ENCODE measurements around the gene SEC31B. TPM values are rescaled to one million over a fixed set of nuclear protein-coding genes. Genes with fewer than 3 reads are reported as not detected.

The SEC31B gene
- total and polyA plus RNA-seq, 2 donors (not counting 3 experiments of a cell fraction or from before 2014, with no cell fraction given) = 11.1 to 14.4 TPM

GRCh38 chr10:100537475-100537874 lies 17.8 kb upstream of the SEC31B start:
- Histone ChIP-seq H3K79me2 (ENCODE audit: control insufficient read depth, insufficient read depth, low read length) (peaks cover 18% of the 10 kb centered on the region), H4K20me1 (replicated peaks; ENCODE audit: control insufficient read depth, extremely low read depth, insufficient read depth, low read length) (no peaks in the 10 kb centered on the region), H2AFZ (ENCODE audit: low read depth, low read length) (no peak overlapping the region), H3K9me1 (replicated peaks; ENCODE audit: control insufficient read depth, extremely low read depth, insufficient read depth, low read length) (no peaks in the 10 kb centered on the region), H3K9me3 (replicated peaks; ENCODE audit: control insufficient read depth, insufficient read depth, low read length) (no peaks in the 10 kb centered on the region), H3K4me2 (ENCODE audit: insufficient read depth, low read length) (peak overlapping the region; percentile 12), H3K4me1 (ENCODE audit: control insufficient read depth, extremely low read depth, insufficient read depth, low read length) (peaks cover 17% of the 10 kb centered on the region), H3K9ac (replicated peaks; ENCODE audit: extremely low read depth, insufficient read depth, low read length) (no peak overlapping the region), H3K27ac (ENCODE audit: insufficient read depth, low read depth, low read length) (no peak overlapping the region), H3K36me3 (ENCODE audit: control insufficient read depth in 2 of 2, extremely low read depth in 1 of 2, insufficient read depth in 2 of 2, low read length in 2 of 2) (peaks cover 2 to 10% of the 10 kb centered on the region in 2 experiments), H3K4me3 (replicated peaks in 1 of 3; ENCODE audit: insufficient read depth in 1 of 3, low read depth in 1 of 3, low read length in 3 of 3) (no peak overlapping the region), H3K27me3 (ENCODE audit: control insufficient read depth in 2 of 2, insufficient read depth in 2 of 2, low read length in 2 of 2) (no peaks in the 10 kb centered on the region)
- no TSS peak for BruUV-seq (replicated peaks)
- FAIRE-seq (no peak), DNase-seq (ENCODE audit: low read depth, low spot score) (no peak)
- ChIA-PET CTCF (interaction anchor here (1.1 kb wide), 1 partner anchor 19 kb away, joined by 5 read pairs; no protein-coding TSS in a partner anchor), POLR2A (no interaction called here)
- dilution Hi-C loops (cut with MboI; ENCODE audit: extremely low pct_ligation_motif_present, low sequenced_read_pairs) = no loop called here
- TF ChIP-seq MYC (IDR thresholded peaks at IDR 0.05; ENCODE audit: low read depth, low read length) = no peak
- no peak for TF ChIP-seq POLR2AphosphoS5 (IDR thresholded peaks at IDR 0.05; ENCODE audit: insufficient read depth, low read depth, low read length)
- intact Hi-C loops (cut with micrococcal nuclease) = no loop called here

GRCh38 chr10:100535715-100536353 lies 16.2 kb upstream of the SEC31B start, which contains the start of gene HIF1AN:
Gene HIF1AN (plus strand): TSS chr10:100535943. CDS start chr10:100535959, 16 bp downstream.
- DNase-seq (ENCODE audit: low read depth, low spot score) (peak; percentile 93), FAIRE-seq (peak; percentile 87)
- H3K4me3 ChIP-seq (replicated peaks in 1 of 3; ENCODE audit: insufficient read depth in 1 of 3, low read depth in 1 of 3, low read length in 3 of 3) = peak within 1 kb of the TSS; percentile 37 to 65 (median 65)
- H3K9me1 ChIP-seq (replicated peaks; ENCODE audit: control insufficient read depth, extremely low read depth, insufficient read depth, low read length) = no peaks in the 10 kb centered on the region
- H2AFZ ChIP-seq (ENCODE audit: low read depth, low read length) = peak within 1 kb of the TSS; percentile 73
- ChIA-PET CTCF (interaction anchor here (0.8 to 4.8 kb wide), 24 partner anchors 9 to 352 kb away, joined by 3 to 48 read pairs (median 4); partner anchors contain the start of gene SEC31B), POLR2A (interaction anchor here (0.5 to 1.1 kb wide), 9 partner anchors 8 to 378 kb away, joined by 3 to 9 read pairs (median 4); partner anchors contain the start of genes BLOC1S2 and SCD)
- no peaks in the 10 kb centered on the region for H3K27me3 ChIP-seq (ENCODE audit: control insufficient read depth in 2 of 2, insufficient read depth in 2 of 2, low read length in 2 of 2)
- peak within 1 kb of the TSS; percentile 56 for H3K9ac ChIP-seq (replicated peaks; ENCODE audit: extremely low read depth, insufficient read depth, low read length)
- dilution Hi-C loops (cut with MboI; ENCODE audit: extremely low pct_ligation_motif_present, low sequenced_read_pairs) (no loop called here), intact Hi-C loops (cut with micrococcal nuclease) (no loop called here)
- H3K27ac ChIP-seq (ENCODE audit: insufficient read depth, low read depth, low read length) = peak within 1 kb of the TSS; percentile 18
- peak within 1 kb of the TSS; percentile 79 for H3K4me2 ChIP-seq (ENCODE audit: insufficient read depth, low read length)
- H4K20me1 ChIP-seq (replicated peaks; ENCODE audit: control insufficient read depth, extremely low read depth, insufficient read depth, low read length) = no peaks in the 10 kb centered on the region
- TF ChIP-seq CTCF (IDR thresholded peaks at IDR 0.05; ENCODE audit: extremely low read depth in 1 of 2, insufficient read depth in 1 of 2, low read depth in 1 of 2, low read length in 2 of 2) = peak; percentile 94 to 97
- peak; percentile 88 for TF ChIP-seq POLR2A (IDR thresholded peaks at IDR 0.05; ENCODE audit: low read depth, low read length)
- TF ChIP-seq POLR2AphosphoS5 (IDR thresholded peaks at IDR 0.05; ENCODE audit: insufficient read depth, low read depth, low read length) = peak; percentile 92
- TF ChIP-seq MAX (IDR thresholded peaks at IDR 0.05; ENCODE audit: insufficient read depth, insufficient read length) = no peak
- TF ChIP-seq JUN (IDR thresholded peaks at IDR 0.05; ENCODE audit: borderline replicate concordance, insufficient read depth, insufficient read length, low read depth) = no peak
- H3K4me1 ChIP-seq (ENCODE audit: control insufficient read depth, extremely low read depth, insufficient read depth, low read length) = peaks cover 17% of the 10 kb centered on the region
- no TSS peak for BruUV-seq (replicated peaks)
- no peaks in the 10 kb centered on the region for H3K9me3 ChIP-seq (replicated peaks; ENCODE audit: control insufficient read depth, insufficient read depth, low read length)
- H3K36me3 ChIP-seq (ENCODE audit: control insufficient read depth in 2 of 2, extremely low read depth in 1 of 2, insufficient read depth in 2 of 2, low read length in 2 of 2) = peaks cover 2 to 5% of the 10 kb centered on the region in 2 experiments
- H3K79me2 ChIP-seq (ENCODE audit: control insufficient read depth, insufficient read depth, low read length) = peaks cover 18% of the 10 kb centered on the region

Data from endothelial cell of umbilical vein (primary cell).